ENCODE data around the gene FAM161B. TPM values are rescaled to one million over a fixed set of nuclear protein-coding genes. Genes with fewer than 3 reads are reported as not detected.

Gene FAM161B
- polyA plus RNA-seq, 1 experiment = 2.6 TPM

DNA sequence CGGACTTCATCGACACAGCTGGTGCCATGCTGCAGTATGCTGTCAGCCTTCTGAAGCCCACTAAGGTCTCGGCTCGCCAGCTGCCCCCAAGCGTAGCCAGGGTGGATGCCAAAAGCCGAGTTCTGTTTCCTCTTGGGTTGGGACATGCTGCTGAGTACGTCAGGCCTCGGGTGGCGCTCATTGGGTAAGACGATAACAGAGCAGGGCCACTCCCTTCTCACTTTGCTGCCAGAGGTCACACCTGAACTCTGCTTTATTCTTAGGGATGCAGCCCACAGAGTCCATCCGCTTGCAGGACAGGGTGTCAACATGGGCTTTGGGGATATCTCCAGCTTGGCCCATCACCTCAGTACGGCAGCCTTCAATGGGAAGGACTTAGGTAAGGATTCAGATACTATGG lies 11.3 kb upstream of the FAM161B start:
- no peak for DNase-seq (ENCODE audit: low read depth, low spot score)
- TF ChIP-seq, protein P1, sequence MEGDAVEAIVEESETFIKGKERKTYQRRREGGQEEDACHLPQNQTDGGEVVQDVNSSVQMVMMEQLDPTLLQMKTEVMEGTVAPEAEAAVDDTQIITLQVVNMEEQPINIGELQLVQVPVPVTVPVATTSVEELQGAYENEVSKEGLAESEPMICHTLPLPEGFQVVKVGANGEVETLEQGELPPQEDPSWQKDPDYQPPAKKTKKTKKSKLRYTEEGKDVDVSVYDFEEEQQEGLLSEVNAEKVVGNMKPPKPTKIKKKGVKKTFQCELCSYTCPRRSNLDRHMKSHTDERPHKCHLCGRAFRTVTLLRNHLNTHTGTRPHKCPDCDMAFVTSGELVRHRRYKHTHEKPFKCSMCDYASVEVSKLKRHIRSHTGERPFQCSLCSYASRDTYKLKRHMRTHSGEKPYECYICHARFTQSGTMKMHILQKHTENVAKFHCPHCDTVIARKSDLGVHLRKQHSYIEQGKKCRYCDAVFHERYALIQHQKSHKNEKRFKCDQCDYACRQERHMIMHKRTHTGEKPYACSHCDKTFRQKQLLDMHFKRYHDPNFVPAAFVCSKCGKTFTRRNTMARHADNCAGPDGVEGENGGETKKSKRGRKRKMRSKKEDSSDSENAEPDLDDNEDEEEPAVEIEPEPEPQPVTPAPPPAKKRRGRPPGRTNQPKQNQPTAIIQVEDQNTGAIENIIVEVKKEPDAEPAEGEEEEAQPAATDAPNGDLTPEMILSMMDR (IDR thresholded peaks at IDR 0.05; ENCODE audit: low read depth, low read length) = no peak
- Histone ChIP-seq H3K9me3 (ENCODE audit: control insufficient read depth, insufficient read depth, low read length) (no peaks in the 10 kb centered on the region), H3K27ac (ENCODE audit: low read depth, low read length) (no peak overlapping the region), H3K4me3 (ENCODE audit: low read depth, low read length) (no peak overlapping the region), H3K27me3 (ENCODE audit: control insufficient read depth, insufficient read depth, low read length) (no peaks in the 10 kb centered on the region)
- POLR2A ChIA-PET = no interaction called here
- CTCF ChIA-PET = no interaction called here

DNA sequence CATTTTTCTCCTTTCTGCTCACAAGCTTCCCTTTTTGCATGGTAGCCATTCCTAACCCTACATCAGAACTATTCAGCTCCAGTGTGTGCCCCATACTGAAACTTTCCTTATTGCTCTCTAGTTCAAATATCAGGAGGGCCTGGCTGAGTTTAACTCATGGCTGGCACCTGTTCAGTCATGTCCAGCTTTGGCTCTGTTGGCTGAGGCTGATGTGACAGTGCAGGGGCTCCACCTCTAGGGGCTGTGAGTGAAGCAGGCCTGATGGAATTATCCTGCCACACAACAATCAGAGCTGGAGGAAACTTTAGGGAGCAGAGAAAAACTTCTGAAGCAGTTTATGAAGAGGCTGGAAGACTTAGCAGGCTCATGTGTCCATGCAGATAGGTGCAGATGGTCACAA lies 8.7 kb upstream of the FAM161B start:
- no peaks in the 10 kb centered on the region for H3K9me3 ChIP-seq (ENCODE audit: control insufficient read depth, insufficient read depth, low read length)
- POLR2A ChIA-PET = no interaction called here
- CTCF ChIA-PET = interaction anchor here (1.0 kb wide), 1 partner anchor 23 kb away, joined by 4 read pairs; no protein-coding TSS in a partner anchor
- H3K27me3 ChIP-seq (ENCODE audit: control insufficient read depth, insufficient read depth, low read length) = no peaks in the 10 kb centered on the region
- TF ChIP-seq, protein P1 (IDR thresholded peaks at IDR 0.05; ENCODE audit: low read depth, low read length) = no peak
- H3K27ac ChIP-seq (ENCODE audit: low read depth, low read length) = no peak overlapping the region
- no peak for DNase-seq (ENCODE audit: low read depth, low spot score)
- H3K4me3 ChIP-seq (ENCODE audit: low read depth, low read length) = no peak overlapping the region

DNA sequence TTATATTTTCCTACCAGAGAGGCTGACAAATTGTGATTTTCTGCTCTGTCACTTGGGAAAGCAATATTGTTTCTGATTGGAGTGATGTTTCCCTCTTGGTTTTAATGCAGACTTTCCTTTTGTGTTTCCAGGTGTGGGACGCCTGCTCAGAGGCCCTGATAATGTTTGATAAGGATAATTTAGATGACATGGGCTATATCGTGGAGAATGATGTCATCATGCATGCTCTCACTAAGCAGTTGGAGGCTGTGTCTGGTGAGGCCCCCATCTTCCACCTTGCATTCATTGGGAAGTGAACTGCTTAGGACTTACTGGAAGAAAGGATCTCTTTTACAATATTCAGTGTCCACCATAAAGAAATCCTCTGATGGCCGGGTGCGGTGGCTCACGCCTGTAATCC lies 5.8 kb upstream of the FAM161B start:
- Histone ChIP-seq H3K27me3 (ENCODE audit: control insufficient read depth, insufficient read depth, low read length) (no peaks in the 10 kb centered on the region), H3K27ac (ENCODE audit: low read depth, low read length) (no peak overlapping the region), H3K9me3 (ENCODE audit: control insufficient read depth, insufficient read depth, low read length) (no peaks in the 10 kb centered on the region), H3K4me3 (ENCODE audit: low read depth, low read length) (no peak overlapping the region)
- DNase-seq (ENCODE audit: low read depth, low spot score) = no peak
- TF ChIP-seq, protein P1 (IDR thresholded peaks at IDR 0.05; ENCODE audit: low read depth, low read length) = no peak
- ChIA-PET POLR2A (no interaction called here), CTCF (no interaction called here)

DNA sequence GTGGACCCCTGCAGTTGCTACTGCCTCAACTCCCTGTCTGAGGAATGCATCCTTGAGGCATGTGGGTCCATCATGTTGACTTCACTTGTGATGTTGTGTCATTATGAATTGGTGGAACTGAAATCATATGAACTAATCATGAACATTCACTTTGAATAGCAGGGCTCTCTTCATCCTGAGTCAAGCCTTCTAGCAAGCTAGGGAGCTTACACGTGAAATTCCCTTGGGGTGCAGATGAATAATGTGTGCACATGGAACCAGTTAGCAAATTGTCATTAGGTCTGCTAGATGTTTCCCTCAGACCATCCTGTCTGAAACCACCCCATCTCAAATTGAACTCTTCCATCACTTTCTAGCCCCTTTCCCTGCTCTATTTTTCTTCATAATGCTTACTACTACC lies 3.8 kb upstream of the FAM161B start:
- no peak overlapping the region for H3K27ac ChIP-seq (ENCODE audit: low read depth, low read length)
- ChIA-PET CTCF (no interaction called here), POLR2A (no interaction called here)

GRCh38 chr14:73945159-73945670 lies 4.7 kb downstream of the FAM161B start:
- no peak for DNase-seq (ENCODE audit: low read depth, low spot score)
- ChIA-PET POLR2A (no interaction called here), CTCF (no interaction called here)
- no peaks in the 10 kb centered on the region; the same call in 1 of the 2 replicates for H3K9me3 ChIP-seq (ENCODE audit: control insufficient read depth, insufficient read depth, low read length)
- H3K27ac ChIP-seq (ENCODE audit: low read depth, low read length) = no peak overlapping the region
- H3K4me3 ChIP-seq (ENCODE audit: low read depth, low read length) = no peak overlapping the region
- no peaks in the 10 kb centered on the region for H3K27me3 ChIP-seq (ENCODE audit: control insufficient read depth, insufficient read depth, low read length)
- TF ChIP-seq, protein P1 (IDR thresholded peaks at IDR 0.05; ENCODE audit: low read depth, low read length) = no peak

More for the DNA sequence above, 3.8 kb upstream of the FAM161B start:
- H3K4me3 ChIP-seq (ENCODE audit: low read depth, low read length) = no peak overlapping the region
- no peak for DNase-seq (ENCODE audit: low read depth, low spot score)
- H3K27me3 ChIP-seq (ENCODE audit: control insufficient read depth, insufficient read depth, low read length) = no peaks in the 10 kb centered on the region
- TF ChIP-seq, protein P1 (IDR thresholded peaks at IDR 0.05; ENCODE audit: low read depth, low read length) = no peak
- H3K9me3 ChIP-seq (ENCODE audit: control insufficient read depth, insufficient read depth, low read length) = no peaks in the 10 kb centered on the region; the same call in 1 of the 2 replicates
